CD4-positive, alpha-beta T cell treated with Interleukin-10 for 1 hour (primary cell): ENCODE data around the gene METTL27.
"Not testable (repeated sequence)": the region's sequence is repeated elsewhere in the genome, so short reads cannot be mapped to it uniquely, and the experiment has no call there.

Experiments used
- DNase-seq: peaks from one replicate; pipeline ENCODE4 v3.0.0-alpha.2; 2020

METTL27 gene

GRCh38 chr7:73838642-73839041 is 3.7 kb downstream of the METTL27 start:
- no peak for DNase-seq

DNA sequence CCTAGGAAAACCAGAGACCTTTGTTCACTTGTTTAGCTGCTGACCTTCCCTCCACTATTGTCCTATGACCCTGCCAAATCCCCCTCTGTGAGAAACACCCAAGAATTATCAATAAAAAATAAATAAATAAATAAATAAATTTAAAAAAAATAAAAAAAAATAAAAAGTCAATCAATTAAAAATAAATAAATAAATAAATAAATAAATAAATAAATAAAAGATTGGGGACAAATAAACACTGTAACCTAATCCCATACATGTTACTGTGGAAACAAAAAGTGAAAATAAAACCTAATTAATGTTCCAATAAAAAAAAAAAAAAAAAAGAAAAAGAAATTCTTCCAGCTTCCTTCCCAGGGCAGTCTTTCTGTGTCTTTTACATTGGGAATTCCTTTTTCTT is 5.1 kb downstream of the METTL27 start:
- DNase-seq: not testable (repeated sequence)

- DNase-seq: no peak
Measured at GRCh38 chr7:73834626-73835191, 7.6 kb downstream of the METTL27 start.

- DNase-seq: no peak
Measured at GRCh38 chr7:73833251-73833919, 8.9 kb downstream of the METTL27 start.

DNA sequence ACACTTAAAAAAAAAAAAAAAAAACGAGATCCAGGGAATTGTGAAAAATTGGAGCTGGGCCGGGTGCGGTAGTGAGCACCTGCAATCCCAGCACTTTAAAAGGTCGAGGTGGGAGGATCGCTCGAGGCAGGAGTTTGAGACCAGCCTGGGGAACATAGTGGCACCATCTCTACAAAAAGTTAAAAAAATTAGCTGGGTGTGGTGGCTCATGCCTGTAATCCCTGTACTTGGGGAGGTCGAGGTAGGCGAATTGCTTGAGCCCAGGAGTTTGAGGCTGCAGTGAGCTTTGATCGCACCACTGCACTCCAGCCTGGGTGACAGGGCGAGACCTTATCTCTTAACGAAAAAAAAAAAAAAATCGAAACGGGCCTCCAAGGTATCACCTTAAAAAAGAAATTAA is 9.5 kb downstream of the METTL27 start:
- DNase-seq: no peak

GRCh38 chr7:73831834-73832651 is 10.3 kb downstream of the METTL27 start:
- DNase-seq: no peak

DNA sequence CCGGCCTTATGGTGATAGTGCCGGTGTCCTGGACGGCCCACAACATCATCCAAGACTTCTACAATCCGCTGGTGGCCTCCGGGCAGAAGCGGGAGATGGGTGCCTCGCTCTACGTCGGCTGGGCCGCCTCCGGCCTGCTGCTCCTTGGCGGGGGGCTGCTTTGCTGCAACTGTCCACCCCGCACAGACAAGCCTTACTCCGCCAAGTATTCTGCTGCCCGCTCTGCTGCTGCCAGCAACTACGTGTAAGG is 10.8 kb downstream of the METTL27 start:
- DNase-seq: no peak

GRCh38 chr7:73830681-73831583 is 11.4 kb downstream of the METTL27 start, which contains the start of gene CLDN4:
Gene CLDN4 (plus strand): TSS chr7:73830996. CDS start chr7:73831202, 206 bp downstream.
- no peak for DNase-seq

GRCh38 chr7:73829921-73830680 is 12.2 kb downstream of the METTL27 start:
- no peak for DNase-seq

- DNase-seq: no peak
Measured at GRCh38 chr7:73829505-73829904, 12.8 kb downstream of the METTL27 start.

GRCh38 chr7:73828972-73829371 is 13.3 kb downstream of the METTL27 start:
- DNase-seq: no peak

DNA sequence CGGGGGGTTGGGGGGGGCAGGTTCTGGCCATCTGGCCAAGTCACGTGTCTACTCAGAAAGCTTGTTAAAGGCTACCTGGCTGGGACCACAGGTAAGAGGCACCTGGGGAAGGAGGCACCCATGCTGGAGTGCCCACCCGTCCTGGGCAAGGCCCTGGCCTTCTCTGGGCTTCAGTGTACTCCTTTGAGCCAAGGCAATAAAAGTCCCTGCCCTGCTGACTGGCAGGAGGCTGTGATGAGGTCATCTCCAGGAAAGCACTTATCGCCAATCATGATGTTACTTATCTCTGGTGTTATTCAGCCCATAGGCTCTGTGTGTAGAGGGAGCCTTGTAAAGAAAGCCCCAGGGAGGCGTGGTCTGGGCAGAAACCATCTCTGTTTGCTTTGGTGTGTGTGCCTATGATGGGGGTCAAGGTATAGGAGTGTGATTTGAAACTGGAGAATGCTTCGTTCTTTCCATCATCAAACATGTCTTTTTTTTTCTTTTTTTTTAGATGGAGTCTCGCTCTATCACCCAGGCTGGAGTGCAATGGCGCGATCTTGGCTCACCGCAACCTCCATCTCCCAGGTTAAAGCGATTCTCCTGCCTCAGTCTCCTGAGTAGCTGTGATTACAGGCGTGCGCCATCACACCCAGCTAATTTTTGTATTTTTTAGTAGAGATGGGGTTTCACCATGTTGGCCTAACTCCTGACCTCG is 14.1 kb downstream of the METTL27 start:
- peak; percentile 28 for DNase-seq

GRCh38 chr7:73827567-73828106 is 14.7 kb downstream of the METTL27 start:
- peak; percentile 7 for DNase-seq

DNA sequence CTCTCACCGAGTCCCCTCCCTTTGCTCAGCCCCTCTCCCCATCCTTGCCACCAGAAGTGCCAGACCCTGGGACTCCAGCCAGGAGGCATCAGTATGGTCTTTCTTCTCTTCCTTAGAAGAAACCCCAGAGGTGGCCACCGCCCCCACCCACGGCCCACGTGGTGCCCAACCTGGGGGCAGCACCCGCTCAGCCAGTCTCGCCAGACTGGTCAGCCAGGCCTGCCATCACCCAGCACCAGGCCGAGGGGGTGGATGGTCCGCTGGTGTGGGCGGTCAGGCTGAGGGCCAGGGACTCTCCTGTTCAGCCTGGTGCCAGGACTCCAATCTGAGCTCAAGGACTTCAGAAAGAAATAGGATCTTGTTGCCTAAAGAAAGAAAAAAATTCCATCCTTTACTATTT is 17.3 kb downstream of the METTL27 start:
- DNase-seq: no peak

- DNase-seq: no peak
Measured at GRCh38 chr7:73823873-73824592, 18.3 kb downstream of the METTL27 start.

DNA sequence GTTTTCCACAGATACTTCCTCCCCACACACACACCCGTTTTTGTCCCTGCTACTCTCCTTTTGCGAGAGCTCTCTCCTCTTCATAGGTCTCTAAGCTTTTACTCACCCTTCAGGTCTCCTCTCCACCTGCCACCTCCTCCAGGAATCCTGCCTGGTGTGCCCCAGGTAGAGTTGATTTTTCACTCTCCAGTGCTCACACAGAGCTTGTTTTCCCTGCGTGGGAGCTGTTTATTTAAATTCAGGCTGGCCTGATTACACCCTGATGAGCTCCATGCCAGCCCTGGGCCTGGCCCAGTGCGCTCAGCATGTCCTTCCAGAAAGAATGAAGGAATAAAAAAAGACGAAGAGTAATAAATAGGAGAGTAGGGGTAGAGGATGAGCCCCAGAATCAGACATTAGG is 19.1 kb downstream of the METTL27 start:
- DNase-seq: no peak

GRCh38 chr7:73822319-73823173 is 19.8 kb downstream of the METTL27 start:
- DNase-seq: no peak

GRCh38 chr7:73821597-73822285 is 20.6 kb downstream of the METTL27 start:
- not testable (repeated sequence) for DNase-seq

- DNase-seq: no peak
Measured at GRCh38 chr7:73820013-73820412, 22.3 kb downstream of the METTL27 start.
